Endothelial cell (in vitro differentiated cells): ENCODE results near the gene SAMD11. TPM values are rescaled to one million over a fixed set of nuclear protein-coding genes. Genes with fewer than 3 reads are reported as not detected.

Experiments used
- DNase-seq: peaks from one replicate; pipeline ENCODE4 v3.0.0; 2021; ENCODE audit warnings: low spot score
- H3K27ac Mint-ChIP-seq: one replicate; pipeline ENCODE4 v1.8.0; 2021; ENCODE audit warnings: mixed read lengths, inconsistent platforms; ENCODE audit not compliant: unreplicated experiment
- H3K27me3 Mint-ChIP-seq: one replicate; pipeline ENCODE4 v1.8.0; 2021; ENCODE audit warnings: mild to moderate bottlenecking, moderate library complexity, mixed read lengths, inconsistent platforms; ENCODE audit not compliant: unreplicated experiment
- H3K36me3 Mint-ChIP-seq: one replicate; pipeline ENCODE4 v1.8.0; 2021; ENCODE audit warnings: mild to moderate bottlenecking, low read depth, mixed read lengths, inconsistent platforms; ENCODE audit not compliant: unreplicated experiment
- H3K4me1 Mint-ChIP-seq: one replicate; pipeline ENCODE4 v1.8.0; 2021; ENCODE audit warnings: mild to moderate bottlenecking, mixed read lengths, inconsistent platforms; ENCODE audit not compliant: unreplicated experiment
- H3K4me3 Mint-ChIP-seq: one replicate; pipeline ENCODE4 v1.8.0; 2021; ENCODE audit warnings: mild to moderate bottlenecking, mixed read lengths, inconsistent platforms; ENCODE audit not compliant: unreplicated experiment
- H3K9me3 Mint-ChIP-seq: one replicate; pipeline ENCODE4 v1.8.0; 2021; ENCODE audit warnings: mixed read lengths, inconsistent platforms; ENCODE audit not compliant: unreplicated experiment
- CTCF ChIP-seq: fragments of 200-600 bp; sonication (generic); IDR thresholded peaks from one replicate; pipeline ENCODE4 v1.5.0; 2021; ENCODE audit warnings: antibody characterized with exemption; ENCODE audit not compliant: unreplicated experiment
- total RNA-seq: library from RNA; stranded (reverse); fragmentation: NEBNext Ultra II Directional; extraction: Animal tissue kit (Norgen Biotek cat#: 25700); gene quantifications from one replicate; pipeline ENCODE4 v1.2.1, GENCODE V29; 2021; ENCODE audit not compliant: unreplicated experiment

The SAMD11 gene
- total RNA-seq, 1 donor from 2014 or later, result not detected

- Mint-ChIP-seq H3K9me3 (no peaks in the 10 kb centered on the region), H3K36me3 (no peaks in the 10 kb centered on the region), H3K4me1 (no peaks in the 10 kb centered on the region), H3K27me3 (peaks cover 19% of the 10 kb centered on the region), H3K27ac (no peak overlapping the region), H3K4me3 (no peak overlapping the region)
- peak; percentile 97 for TF ChIP-seq CTCF
- peak; percentile 88 for DNase-seq
Observed at GRCh38 chr1:904310-904950, 19.3 kb upstream of the SAMD11 start.

DNA sequence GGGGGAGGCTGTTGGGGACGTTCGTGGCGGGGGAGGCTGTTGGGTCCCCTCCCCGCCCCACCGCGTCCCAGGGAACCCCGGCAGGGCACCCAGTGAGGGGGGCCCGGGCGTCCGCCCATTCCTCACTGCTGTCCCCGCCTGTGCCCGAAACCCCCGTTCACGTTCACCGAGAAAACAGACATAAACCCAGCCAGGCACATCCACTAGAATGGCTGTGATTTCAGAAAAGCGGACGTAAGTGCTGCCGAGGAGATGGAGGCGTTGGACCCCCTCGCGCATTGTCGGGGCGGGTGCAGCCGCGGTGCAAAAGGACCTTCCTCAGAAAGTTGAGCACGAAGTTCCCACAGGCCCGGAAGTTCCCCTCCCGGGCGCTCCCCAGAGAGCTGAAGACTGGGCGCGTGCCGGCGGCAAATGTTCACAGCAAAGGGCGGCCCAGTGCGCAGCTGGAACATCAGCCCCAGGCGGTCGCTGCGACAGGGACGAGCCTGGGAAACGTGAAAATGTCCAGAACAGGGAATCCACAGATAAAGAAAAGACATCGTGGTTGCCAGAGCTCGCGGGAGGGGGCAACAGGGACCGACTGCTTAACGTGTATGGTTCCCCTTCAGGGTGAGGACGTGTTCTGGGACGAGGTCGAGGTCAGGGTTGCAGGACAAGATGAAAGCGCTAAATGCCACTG is 18.5 kb upstream of the SAMD11 start:
- no peak for DNase-seq
- Mint-ChIP-seq H3K9me3 (no peaks in the 10 kb centered on the region), H3K4me3 (peak overlapping the region; percentile 65), H3K27me3 (peaks cover 19% of the 10 kb centered on the region), H3K4me1 (no peaks in the 10 kb centered on the region), H3K27ac (no peak overlapping the region), H3K36me3 (no peaks in the 10 kb centered on the region)
- TF ChIP-seq CTCF, result no peak

DNA sequence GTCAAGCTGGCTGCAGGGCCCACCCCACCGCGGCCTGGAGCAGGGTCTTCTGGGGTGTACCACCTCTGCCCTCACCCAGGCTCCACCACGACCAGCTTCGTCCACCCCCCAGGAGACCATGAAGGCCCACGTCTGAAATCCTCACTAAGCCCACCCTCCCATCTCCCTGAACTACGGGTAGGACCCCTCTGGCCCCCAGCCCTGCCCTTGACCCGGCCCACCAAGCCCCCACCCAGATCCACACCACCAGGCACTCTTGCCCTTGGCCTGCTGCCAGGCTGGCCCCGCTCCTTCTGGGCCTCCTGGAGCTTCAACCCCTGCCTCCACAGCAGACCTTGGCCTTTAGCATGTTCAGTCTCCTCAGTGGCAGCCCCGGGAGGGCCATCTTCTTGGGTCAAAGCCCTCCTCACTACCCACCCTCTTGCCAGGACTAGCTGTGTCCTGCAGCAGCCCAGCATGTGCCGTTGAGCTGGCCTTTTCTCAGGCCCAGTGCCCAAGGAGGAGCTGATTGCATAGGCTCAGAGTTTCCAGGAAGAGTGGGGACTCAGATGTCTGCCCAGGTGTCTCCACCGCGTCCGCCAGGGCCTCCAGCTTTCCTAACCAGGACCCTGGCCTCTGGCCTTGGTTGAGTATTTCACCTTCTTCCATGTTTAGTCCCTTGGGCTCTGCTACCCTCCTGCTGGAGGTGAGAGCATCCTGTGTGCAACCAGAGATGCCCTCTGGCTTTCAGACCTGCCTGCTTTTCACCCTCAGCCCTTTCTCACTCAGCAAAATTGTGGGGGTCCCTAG is 17.7 kb upstream of the SAMD11 start:
- no peak for DNase-seq
- H3K27me3 Mint-ChIP-seq, result peaks cover 18% of the 10 kb centered on the region
- no peak overlapping the region for H3K4me3 Mint-ChIP-seq
- no peak for TF ChIP-seq CTCF
- H3K27ac Mint-ChIP-seq, result no peak overlapping the region
- no peaks in the 10 kb centered on the region for H3K36me3 Mint-ChIP-seq
- H3K4me1 Mint-ChIP-seq, result no peaks in the 10 kb centered on the region
- H3K9me3 Mint-ChIP-seq, result no peaks in the 10 kb centered on the region

- Mint-ChIP-seq H3K4me3 (no peak overlapping the region), H3K9me3 (no peaks in the 10 kb centered on the region), H3K27ac (no peak overlapping the region), H3K27me3 (peaks cover 14% of the 10 kb centered on the region), H3K36me3 (no peaks in the 10 kb centered on the region), H3K4me1 (no peaks in the 10 kb centered on the region)
- no peak for TF ChIP-seq CTCF
- no peak for DNase-seq
Observed at GRCh38 chr1:906600-907420, 16.9 kb upstream of the SAMD11 start.
